Occipital lobe (tissue), 2 donors: ENCODE results near the gene RFTN1. TPM values are rescaled to one million over a fixed set of nuclear protein-coding genes. Genes with fewer than 3 reads are reported as not detected.

ENCODE experiments used
- DNase-seq: peaks from one replicate; lab custom pipeline; 2025; lab: John Stamatoyannopoulos, UW
- total RNA-seq: library from RNA; depleted of rRNA; stranded (reverse); fragments of >200 nt; gene quantifications from one replicate; pipeline ENCODE4 v1.2.3, GENCODE V29; 2014

The RFTN1 gene
- total RNA-seq, 1 donor from 2014 or later = 6.4 TPM

GRCh38 chr3:16529264-16529663 lies 15.8 kb upstream of the RFTN1 start:
- no peak for DNase-seq

DNA sequence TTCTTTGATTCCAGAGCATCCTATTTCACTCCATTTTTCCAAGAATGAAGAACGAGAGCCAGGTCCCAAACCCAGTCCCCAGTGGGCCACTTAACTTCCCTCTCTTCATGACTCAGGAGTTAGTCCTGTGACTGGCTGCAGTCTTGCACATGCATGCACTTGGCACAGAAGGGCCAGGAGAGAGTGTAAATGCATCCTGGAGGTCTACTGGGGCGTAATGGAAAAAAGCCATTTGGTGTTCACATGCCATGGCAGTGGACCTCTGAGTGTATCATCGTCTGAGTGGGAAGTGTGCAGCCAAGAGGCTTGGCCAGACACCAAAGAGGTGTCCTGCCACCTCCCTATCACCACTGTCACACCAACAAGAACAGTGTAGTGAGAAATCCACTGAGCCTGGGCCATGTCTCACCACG lies 15.1 kb upstream of the RFTN1 start:
- no peak for DNase-seq

GRCh38 chr3:16528106-16528505 lies 14.6 kb upstream of the RFTN1 start:
- no peak for DNase-seq

DNA sequence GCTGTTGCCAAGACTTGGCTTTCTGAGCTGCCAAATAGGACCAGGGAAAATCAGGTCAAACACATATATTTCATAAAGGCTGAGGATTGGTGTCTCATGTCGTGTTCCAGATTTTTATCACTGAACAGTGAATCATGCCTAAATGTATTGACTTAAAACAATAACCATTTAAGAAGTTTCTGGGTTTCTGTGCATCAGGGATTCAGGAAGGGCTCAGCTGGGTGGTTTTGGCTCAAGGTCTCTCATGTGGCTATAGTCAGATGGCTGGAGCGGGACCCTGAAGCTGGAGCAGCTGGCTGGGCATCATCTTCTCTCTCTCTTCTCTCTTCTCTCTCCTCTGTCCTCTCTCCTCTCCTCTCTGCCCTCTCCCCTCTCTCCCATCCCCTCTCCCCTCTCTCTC lies 10.7 kb upstream of the RFTN1 start:
- no peak for DNase-seq

GRCh38 chr3:16523778-16524177 lies 10.3 kb upstream of the RFTN1 start:
- no peak for DNase-seq

- DNase-seq = no peak
Observed at GRCh38 chr3:16522834-16523233, 9.3 kb upstream of the RFTN1 start.

DNA sequence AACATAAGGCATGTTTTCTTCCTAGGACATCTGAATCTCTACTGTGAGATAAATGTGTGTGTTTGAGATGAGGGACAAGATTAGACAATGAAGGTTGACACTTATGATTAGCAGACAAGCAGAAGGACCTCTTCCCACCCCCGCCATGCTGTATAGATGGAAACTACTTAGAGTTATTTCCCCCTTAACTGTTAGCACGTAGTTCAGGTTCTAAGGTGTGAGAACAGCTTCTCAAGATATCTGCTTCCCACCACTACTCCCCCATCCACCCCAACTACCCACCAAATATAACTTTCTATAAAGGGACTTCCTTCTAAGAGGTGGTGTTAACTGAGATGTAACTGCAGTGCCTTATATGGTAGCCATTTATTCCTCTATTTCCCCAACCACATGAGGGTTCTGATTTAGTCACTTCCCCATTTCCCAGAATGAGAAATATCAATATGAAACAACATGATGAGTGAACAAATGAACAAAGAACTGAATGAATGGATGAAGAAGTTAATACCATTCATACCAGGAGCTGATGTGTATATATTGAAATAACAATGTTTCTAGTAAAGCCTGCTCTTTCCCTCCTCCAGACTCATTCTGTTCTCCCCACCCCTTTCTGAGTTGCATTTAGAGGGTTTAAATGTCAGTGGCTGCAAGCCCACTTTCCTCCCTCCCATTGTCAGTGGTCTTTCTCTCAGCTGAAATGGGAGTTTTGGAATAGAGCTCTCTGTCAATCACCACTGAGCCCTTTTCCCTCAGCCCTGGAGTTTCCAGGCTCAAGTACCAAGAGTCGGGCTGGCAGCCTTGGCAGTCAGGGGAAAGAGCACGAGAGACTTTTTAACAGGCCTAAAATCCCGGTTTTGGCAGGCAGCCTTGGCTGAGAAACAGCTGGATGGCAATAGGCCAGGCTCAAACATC lies 7.7 kb upstream of the RFTN1 start:
- no peak for DNase-seq

DNA sequence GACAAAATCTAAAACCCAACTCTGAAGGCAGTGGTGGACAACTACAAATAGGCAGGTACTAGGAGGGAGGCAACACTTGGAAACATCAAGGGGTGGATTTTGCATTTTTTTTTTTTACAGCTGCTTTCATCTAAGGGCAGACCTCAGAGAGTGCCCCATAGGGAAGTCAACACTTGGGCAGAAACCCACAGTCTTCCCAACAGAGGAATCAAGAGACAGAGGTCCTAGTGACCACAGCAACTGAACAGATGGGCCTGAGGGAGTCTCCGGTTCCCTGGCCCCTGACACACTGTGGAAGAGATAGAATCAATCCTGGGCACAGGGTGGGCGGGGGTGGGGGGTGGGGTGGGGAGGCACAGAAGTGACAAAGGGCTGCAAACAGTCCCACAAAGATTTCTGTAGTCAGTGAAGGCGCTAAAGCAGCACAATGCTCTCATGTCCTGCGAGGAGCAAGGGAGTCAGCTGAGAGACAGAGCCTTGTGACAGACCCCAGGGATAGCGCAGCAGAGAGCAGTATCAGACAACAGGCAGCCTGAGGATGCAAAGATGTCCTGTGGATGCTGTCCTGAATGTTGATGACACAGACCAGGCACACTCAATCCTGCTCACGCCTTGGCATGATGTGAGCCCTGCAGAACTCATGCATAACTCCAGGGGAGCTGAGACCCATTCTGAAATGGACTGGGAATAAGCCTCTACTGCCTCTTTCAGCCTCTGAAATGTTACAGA lies 6.9 kb upstream of the RFTN1 start:
- no peak for DNase-seq

DNA sequence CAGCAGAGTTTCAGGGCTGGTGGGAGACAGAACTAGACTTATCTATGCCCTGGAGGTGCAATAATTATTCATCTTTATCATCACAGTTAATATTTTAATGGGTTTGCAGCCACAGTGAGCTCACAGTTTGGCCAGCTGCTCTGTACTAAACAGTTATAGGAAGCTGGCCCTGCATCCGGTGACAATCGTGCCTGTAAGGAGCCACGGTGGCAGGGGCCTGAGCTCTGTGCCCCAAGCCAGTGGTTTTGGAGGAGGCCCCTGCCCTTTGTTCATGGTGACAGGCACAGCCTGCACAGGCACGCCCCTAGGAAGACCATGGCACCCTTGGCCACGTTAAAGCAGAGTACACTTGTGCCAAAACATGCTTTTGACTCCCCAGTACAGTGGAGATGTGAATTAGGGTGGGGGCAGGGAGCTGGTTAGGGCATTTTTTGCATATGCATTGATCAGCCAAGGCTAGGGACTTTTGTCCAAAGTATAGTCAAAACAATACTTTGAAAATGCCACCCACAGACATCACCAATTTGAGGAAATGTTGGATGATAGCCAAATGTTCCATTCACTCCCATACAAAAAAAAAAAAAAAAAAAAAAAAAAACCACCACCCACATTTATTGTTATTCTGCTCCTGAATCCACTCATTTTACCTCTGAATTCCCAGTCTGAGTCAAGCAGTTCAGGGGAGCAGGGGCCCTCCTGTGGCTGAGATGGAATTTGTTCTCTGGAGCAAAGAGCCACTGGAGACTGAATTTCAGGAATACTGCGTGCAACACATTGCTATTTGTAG lies 3.4 kb upstream of the RFTN1 start:
- DNase-seq = no peak

DNA sequence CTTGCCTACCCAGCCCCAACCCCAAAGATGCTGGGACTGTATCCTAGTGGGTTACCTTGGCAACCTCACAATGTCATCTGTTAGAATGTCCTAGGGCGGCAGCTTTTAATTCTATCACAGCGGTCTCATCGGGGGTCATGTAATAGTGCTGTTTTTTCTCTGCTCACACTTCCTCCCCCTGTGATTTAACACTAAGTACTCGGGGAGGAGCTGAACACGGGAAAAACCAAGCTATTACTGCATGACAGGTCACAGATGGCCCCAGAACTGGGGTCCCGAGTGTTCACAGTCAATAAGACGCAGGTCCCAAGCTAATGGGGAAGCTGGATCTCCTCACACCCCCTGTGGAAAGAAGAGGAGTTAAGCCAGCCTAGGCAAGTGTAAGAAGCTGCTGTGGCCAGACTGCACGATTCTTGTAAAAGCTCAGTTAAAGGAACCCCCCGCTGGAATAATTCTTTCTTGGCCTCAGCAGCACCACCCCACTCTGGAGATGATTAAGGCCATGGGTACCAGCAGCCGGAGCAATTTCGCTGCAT lies 2.5 kb upstream of the RFTN1 start:
- DNase-seq = no peak

- DNase-seq = no peak
Observed at GRCh38 chr3:16514755-16515353, 1.4 kb upstream of the RFTN1 start.

DNA sequence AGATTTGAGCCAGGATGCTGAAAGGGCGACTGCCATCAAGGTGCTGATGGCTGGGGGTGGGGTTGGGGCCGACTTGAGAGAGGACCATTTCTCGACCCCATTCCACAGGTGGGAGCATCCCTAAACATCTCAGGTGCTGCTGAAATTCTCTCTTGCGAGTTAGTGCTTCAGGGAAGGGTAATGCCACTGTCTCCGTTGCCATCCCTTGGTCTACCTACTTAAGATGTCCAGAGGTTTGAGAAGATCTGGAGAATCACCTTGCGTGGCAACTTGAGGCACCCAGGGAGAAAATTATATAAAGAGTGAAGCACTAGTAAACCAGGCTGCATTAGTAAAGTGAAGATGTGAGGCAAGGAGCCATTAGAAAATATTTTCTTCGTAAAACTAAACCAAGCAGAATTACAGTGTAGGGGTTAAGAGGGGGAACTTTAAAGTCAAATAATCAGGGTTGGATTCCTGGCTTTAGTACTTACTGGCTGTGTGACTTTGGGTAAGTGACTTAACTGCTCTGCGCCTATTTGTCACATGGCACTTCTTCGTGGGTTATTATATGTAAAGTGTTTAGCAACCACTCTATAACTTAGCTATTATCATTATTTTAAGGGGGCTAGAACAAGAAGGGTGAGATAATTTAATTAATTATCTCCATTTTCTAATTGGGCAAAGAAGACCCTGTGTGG lies 662 bp upstream of the RFTN1 start:
- DNase-seq = no peak

DNA sequence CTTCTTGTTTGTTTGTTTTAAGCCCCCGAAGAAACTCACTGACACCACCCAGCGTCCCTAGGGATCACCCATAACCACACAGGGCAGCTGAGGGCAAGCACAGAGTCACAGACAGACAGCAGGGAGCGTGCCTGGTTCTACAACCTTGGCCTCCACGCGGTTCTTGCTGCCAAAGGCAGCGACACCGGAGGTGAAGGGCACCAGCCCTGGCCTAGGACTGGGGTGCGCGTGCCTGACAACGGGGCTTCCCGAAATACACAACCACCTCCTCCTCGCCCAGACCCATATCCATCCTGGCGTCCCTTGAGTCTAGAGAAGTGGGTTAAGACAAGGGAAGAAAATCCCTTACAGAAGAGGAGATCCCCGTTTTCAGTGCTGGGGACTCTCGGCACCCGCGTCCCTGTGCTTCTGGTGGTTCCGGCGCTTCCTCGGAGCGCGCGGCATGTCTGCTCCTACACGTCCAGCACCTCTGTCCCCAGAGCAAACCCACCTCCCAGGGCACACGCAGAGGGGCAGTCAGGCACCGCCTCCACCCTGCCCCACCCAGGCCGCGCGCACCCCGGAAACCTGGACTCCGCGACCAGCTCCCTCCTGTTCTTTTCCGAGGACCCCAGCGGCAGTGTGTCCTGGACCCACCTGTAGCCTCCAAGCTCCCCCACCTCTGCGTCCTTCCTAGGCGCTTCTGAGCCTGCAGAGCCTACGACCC lies 911 bp downstream of the RFTN1 start:
- DNase-seq = no peak

DNA sequence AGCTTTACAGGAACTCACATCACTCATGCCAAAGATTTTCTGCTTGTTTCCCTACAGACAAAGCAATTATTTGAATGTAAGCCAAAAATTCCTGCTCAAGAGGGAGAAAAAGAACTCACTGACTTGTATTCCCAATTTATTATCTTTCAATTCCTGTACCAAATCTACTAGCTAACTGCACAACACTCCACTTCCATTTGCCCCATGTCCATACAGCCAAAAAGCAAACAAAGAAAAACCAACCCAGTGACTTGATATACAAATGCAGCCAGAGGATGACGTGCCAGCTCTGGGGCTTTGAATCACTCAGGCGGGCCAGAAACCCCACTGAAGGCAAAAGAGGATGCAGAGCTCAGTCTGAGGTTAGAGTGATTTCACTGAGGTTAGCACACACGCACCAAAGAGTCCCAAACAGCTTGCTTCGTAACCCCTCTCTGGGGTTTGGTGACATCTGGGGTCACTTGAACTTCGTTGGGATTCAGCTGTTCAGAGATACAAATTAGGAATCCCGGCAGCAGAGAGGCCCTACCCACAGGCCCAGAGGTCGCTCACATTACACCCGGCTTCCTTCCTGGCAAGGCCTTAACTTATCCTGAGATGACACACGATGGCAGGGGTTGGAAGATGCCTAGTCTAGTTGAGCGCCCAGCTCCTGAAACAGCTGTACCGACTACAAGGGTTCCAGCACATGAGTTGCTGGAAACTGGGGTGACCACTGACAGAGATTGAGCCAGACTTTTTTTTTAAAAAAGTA lies 1.6 kb downstream of the RFTN1 start:
- DNase-seq = no peak

DNA sequence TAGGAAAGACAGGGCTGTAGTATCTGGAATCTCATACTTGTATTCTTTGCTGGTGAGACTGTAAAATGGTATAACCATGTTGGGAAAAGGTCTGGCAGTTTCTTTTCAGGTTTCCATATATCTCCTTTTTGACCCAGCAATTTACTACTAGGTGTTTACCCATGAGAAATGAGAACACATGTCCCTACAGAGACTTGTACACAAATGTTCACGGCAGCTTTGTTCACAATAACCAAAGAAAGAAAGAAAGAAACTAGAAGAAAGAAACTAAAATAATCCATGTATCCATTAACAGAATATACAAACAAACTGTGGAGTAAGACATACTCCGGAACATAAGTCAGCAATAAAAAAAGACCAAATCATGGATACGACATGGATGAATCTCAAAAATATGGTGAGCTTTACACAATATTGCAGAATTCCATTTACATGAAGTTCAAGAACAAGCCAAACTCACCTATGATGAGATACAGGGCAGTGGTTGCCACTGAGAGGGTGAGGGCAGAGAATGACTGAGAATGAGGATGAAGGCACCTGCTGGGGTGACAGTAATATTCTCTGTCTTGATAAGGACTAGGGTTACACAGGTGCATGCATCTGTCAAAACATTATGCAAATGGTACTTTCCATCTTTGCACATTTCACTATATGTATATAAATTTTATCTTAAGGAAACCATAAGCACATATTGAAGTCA lies 2.7 kb downstream of the RFTN1 start:
- DNase-seq = no peak

DNA sequence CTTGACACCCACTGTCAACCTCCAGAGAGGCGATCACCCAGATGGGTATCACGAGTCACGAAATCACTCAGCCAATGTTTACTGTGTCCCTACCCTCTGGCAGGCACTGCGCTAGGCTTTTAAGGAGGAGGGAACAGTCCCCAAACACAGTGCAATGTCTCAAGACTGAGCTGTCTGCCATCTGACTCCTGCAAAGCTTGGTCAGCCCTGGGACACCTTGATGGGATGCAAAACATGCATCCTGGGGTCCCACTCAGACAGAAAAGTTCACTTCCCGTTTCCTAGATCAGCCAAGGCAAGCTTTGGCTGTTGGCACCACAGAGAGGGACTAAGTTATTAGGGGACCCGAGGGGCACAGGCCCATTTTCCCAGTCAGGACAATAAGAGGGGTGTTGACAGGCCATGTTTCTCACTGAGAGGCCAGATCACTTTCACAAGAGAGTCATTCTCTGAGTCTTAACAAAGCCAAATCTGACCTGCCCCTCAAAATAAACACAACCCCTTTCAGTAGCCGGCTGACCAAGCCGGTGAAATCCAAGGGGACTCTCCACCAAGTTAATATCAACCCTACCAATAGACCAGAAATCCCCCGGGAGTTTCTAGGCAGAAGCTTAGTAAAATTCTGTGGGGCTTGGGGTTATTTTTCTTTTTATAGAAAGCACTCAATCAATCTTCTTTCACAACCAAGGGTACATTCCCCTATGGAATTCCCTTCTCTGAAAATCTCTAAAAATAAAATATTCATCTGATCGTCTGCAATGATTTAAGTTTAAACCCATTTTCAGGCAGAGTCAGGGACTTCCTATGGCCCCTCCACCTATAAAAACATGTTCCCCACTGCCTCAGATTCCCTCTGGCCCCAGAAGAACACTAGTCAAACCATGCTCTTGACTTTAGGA lies 3.5 kb downstream of the RFTN1 start:
- no peak for DNase-seq

- DNase-seq = no peak
Observed at GRCh38 chr3:16508591-16508995, 4.9 kb downstream of the RFTN1 start.

DNA sequence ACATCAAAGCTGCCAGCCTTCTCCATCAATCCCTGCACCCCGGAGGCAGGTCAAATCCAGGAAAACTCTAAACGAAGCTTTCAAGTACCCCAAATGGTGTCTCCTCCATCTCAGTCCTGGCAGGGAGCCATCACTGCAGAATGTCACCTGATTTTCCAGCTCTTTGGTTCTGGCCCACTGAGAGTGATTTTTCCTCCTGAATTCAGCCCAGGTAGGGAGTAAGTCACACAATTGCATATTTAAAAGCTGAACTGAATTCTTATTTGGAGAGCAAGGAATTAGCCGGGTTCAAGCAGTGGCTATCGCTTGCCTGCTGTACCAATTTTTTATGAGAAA lies 5.3 kb downstream of the RFTN1 start:
- DNase-seq = no peak
